SHP77 (cell line): Measurements from ENCODE around the gene RNF31.

ENCODE experiments used
- DNase-seq, 2 experiments: peaks; one replicate each; lab custom pipeline; 2025; lab: John Stamatoyannopoulos, UW

Gene RNF31

GRCh38 chr14:24116128-24116814 is 31.0 kb upstream of the RNF31 start:
- DNase-seq, result no peak

- no peak for DNase-seq
These were observed 30.1 kb upstream of the RNF31 start for GRCh38 chr14:24117179-24117578.

- no peak for DNase-seq
These were observed 27.6 kb upstream of the RNF31 start for GRCh38 chr14:24119691-24120090.

- DNase-seq, result no peak
These were observed 26.1 kb upstream of the RNF31 start for GRCh38 chr14:24121210-24121609.

GRCh38 chr14:24122416-24122815 is 24.9 kb upstream of the RNF31 start:
- DNase-seq, result no peak

GRCh38 chr14:24122898-24123297 is 24.4 kb upstream of the RNF31 start:
- DNase-seq, result no peak

- no peak for DNase-seq
These were observed 23.6 kb upstream of the RNF31 start for GRCh38 chr14:24123424-24124417.

GRCh38 chr14:24126939-24127338 is 20.4 kb upstream of the RNF31 start:
- no peak for DNase-seq

GRCh38 chr14:24127673-24128072 is 19.6 kb upstream of the RNF31 start:
- DNase-seq, result no peak

GRCh38 chr14:24129410-24129998 is 17.8 kb upstream of the RNF31 start:
- no peak for DNase-seq

GRCh38 chr14:24130380-24130716 is 16.9 kb upstream of the RNF31 start, which contains the start of gene FITM1:
FITM1 (plus strand) TSS chr14:24130659; CDS start chr14:24131564, 905 bp downstream.
- DNase-seq, result no peak

GRCh38 chr14:24130717-24131548 is 16.4 kb upstream of the RNF31 start:
- peak; percentile 46 to 73 for DNase-seq

- DNase-seq, result no peak
These were observed 15.7 kb upstream of the RNF31 start for GRCh38 chr14:24131549-24131966.

- DNase-seq, result peak; percentile 36 to 52
These were observed 15.1 kb upstream of the RNF31 start for GRCh38 chr14:24132061-24132685.

- no peak for DNase-seq
These were observed 14.3 kb upstream of the RNF31 start for GRCh38 chr14:24132976-24133375.

- no peak for DNase-seq
These were observed 13.6 kb upstream of the RNF31 start for GRCh38 chr14:24133735-24134134.

- no peak for DNase-seq
These were observed 11.8 kb upstream of the RNF31 start for GRCh38 chr14:24135584-24135833.

GRCh38 chr14:24135834-24136683 is 11.2 kb upstream of the RNF31 start, which contains the start of gene PSME1:
PSME1 (plus strand) TSS chr14:24136194; CDS start chr14:24136263, 69 bp downstream.
- peak; percentile 81 to 95 for DNase-seq

GRCh38 chr14:24136684-24137528 is 10.4 kb upstream of the RNF31 start:
- DNase-seq, result peak in 1 of 2 experiments; percentile 19
